K562 (cell line): Measurements from ENCODE around the gene APOL4. TPM values are rescaled to one million over a fixed set of nuclear protein-coding genes. Genes with fewer than 3 reads are reported as not detected.

ENCODE experiments used
- ATAC-seq: fragments of 200-7000 bp; cut with Tn5 transposase; 3 replicates; pipeline ENCODE4 v1.9.1; 2020; ENCODE audit warnings: moderate library complexity
- BruUV-seq: library from RNA; stranded (reverse); fragments of 400-500 nt; replicated peaks from 2 replicates; lab custom pipeline; 2021; lab: Mats Ljungman, UMichigan
- CTCF ChIA-PET: fragments of 300-600 bp; formaldehyde crosslinking; extraction: SDS; loops from one replicate; lab custom pipeline; 2021; ENCODE audit warnings: low intra/inter-chr PET ratio; lab: Yijun Ruan, JAX
- POLR2A ChIA-PET: fragments of 300-600, 350-650 bp; sonication (Branson Sonifier 250); formaldehyde crosslinking; extraction: SDS; loops from one replicate; lab custom pipeline; 2021; ENCODE audit warnings: antibody characterized with exemption, inconsistent platforms; lab: Yijun Ruan, JAX
- DNase-seq, 4 experiments: peaks; one replicate each; pipeline versions ENCODE4 v3.0.0 to v3.0.0-alpha.2; 2011 to 2018; ENCODE audit warnings: low spot score in 3 of 4, mixed read lengths in 3 of 4; ENCODE audit errors: extremely low read depth in 1 of 4
- FAIRE-seq: peaks from 2 replicates; lab custom pipeline; 2011; peaks lifted over from hg19 to GRCh38; lab: Jason Lieb, UNC
- H2AFZ ChIP-seq: 2 replicates; pipeline ENCODE4 v1.6.0; 2011; ENCODE audit warnings: low read depth, low read length, control low read depth, inconsistent platforms
- H3K27ac ChIP-seq: fragments of 200-600 bp; 3 replicates; pipeline ENCODE4 v1.8.0; 2011; ENCODE audit warnings: low read depth, mild to moderate bottlenecking, control low read depth, inconsistent platforms, low read length, moderate library complexity, mixed read lengths; ENCODE audit errors: extremely low read depth
- H3K27me3 ChIP-seq, 2 experiments: fragments of 300-600 bp in 1 of 2; 2 replicates in 1 of 2; 3 replicates in 1 of 2; pipeline versions ENCODE4 v1.6.0 to v1.8.0; 2011; ENCODE audit warnings: inconsistent platforms in 2 of 2, low read length in 2 of 2, mild to moderate bottlenecking in 1 of 2, mixed read lengths in 1 of 2, moderate library complexity in 1 of 2; ENCODE audit not compliant: control insufficient read depth in 2 of 2, insufficient read depth in 2 of 2
- H3K36me3 ChIP-seq: fragments of 300-600 bp; 3 replicates; pipeline ENCODE4 v1.8.0; 2011; ENCODE audit warnings: mild to moderate bottlenecking, low read length, inconsistent platforms; ENCODE audit not compliant: control insufficient read depth, insufficient read depth
- H3K4me1 ChIP-seq, 2 experiments: fragments of 200-600 bp in 1 of 2; replicated peaks in 1 of 2; 2 replicates in 1 of 2; 3 replicates in 1 of 2; pipeline versions ENCODE4 v1.5.1 to v1.8.0; 2011; ENCODE audit warnings: inconsistent platforms in 2 of 2, low read length in 2 of 2, mild to moderate bottlenecking in 1 of 2, mixed read lengths in 1 of 2, moderate library complexity in 1 of 2; ENCODE audit not compliant: control insufficient read depth in 2 of 2, insufficient read depth in 2 of 2
- H3K4me2 ChIP-seq: 2 replicates; pipeline ENCODE4 v1.6.1; 2011; ENCODE audit warnings: low read length, control low read depth, inconsistent platforms, mixed read lengths; ENCODE audit not compliant: insufficient read depth
- H3K4me3 ChIP-seq: fragments of 200-600 bp; sonication (generic), shearing (Covaris generic); 2 replicates; pipeline ENCODE4 v1.5.1; 2016; ENCODE audit warnings: control low read depth, inconsistent platforms
- H3K79me2 ChIP-seq: fragments of 200-600 bp; 3 replicates; pipeline ENCODE4 v1.8.0; 2011; ENCODE audit warnings: low read length, inconsistent platforms; ENCODE audit not compliant: control insufficient read depth, insufficient read depth
- H3K9ac ChIP-seq, 2 experiments: 2 replicates each; pipeline versions ENCODE4 v1.6.0 to v1.6.1; 2011; ENCODE audit warnings: low read depth in 2 of 2, low read length in 2 of 2, control low read depth in 1 of 2, inconsistent platforms in 1 of 2, mild to moderate bottlenecking in 1 of 2, mixed read lengths in 1 of 2; ENCODE audit not compliant: insufficient read depth in 1 of 2
- H3K9me1 ChIP-seq: one replicate; pipeline ENCODE4 v1.6.0; 2011; ENCODE audit warnings: inconsistent platforms, mild to moderate bottlenecking, low read length, moderate library complexity; ENCODE audit not compliant: control insufficient read depth, insufficient read depth
- H3K9me3 ChIP-seq: replicated peaks from 2 replicates; pipeline ENCODE4 v1.5.1; 2011; ENCODE audit warnings: low read depth, low read length, inconsistent platforms; ENCODE audit not compliant: control insufficient read depth, insufficient read depth
- H4K20me1 ChIP-seq: replicated peaks from 2 replicates; pipeline ENCODE4 v1.6.1; 2011; ENCODE audit warnings: low read length, inconsistent platforms, mixed read lengths; ENCODE audit not compliant: control insufficient read depth, insufficient read depth
- BRCA1 ChIP-seq, 2 experiments: fragments of 450-650 bp in 1 of 2; sonication (generic) in 1 of 2; formaldehyde crosslinking in 1 of 2; IDR thresholded peaks; 2 replicates each; pipeline versions ENCODE4 v1.5.0 to v1.6.1; 2017 to 2020; ENCODE audit warnings: mild to moderate bottlenecking in 1 of 2, missing genetic modification reagents in 1 of 2
- E2F3 ChIP-seq: fragments of 250-450 bp; sonication (Bioruptor Pico); IDR thresholded peaks from 2 replicates; pipeline ENCODE4 v1.4.0; 2020; ENCODE audit warnings: mild to moderate bottlenecking
- MED1 ChIP-seq: sonication (generic); formaldehyde crosslinking; IDR thresholded peaks from 2 replicates; pipeline ENCODE4 v1.8.1; 2023; ENCODE audit warnings: missing genetic modification reagents, borderline replicate concordance
- MIER1 ChIP-seq: fragments of 450-650 bp; IDR thresholded peaks from 2 replicates; pipeline ENCODE4 v1.6.1; 2016; ENCODE audit warnings: antibody characterized with exemption, mild to moderate bottlenecking, low read depth
- RREB1 ChIP-seq: fragments of 250-450 bp; sonication (Bioruptor Pico); IDR thresholded peaks from 2 replicates; pipeline ENCODE4 v1.4.0; 2020
- SAFB ChIP-seq: fragments of 200-400 bp; formaldehyde crosslinking; IDR thresholded peaks from 2 replicates; pipeline ENCODE4 v1.6.1; 2017; ENCODE audit warnings: low read depth, low read length, borderline replicate concordance
- ZBTB43 ChIP-seq: sonication (generic); formaldehyde crosslinking; IDR thresholded peaks from 2 replicates; pipeline ENCODE4 v1.8.0; 2023; ENCODE audit warnings: mild to moderate bottlenecking, missing genetic modification reagents
- ZBTB5 ChIP-seq: fragments of 450-650 bp; IDR thresholded peaks from 2 replicates; pipeline ENCODE4 v1.6.1; 2017; ENCODE audit warnings: antibody characterized with exemption
- ZFX ChIP-seq: sonication (generic); formaldehyde crosslinking; IDR thresholded peaks from 2 replicates; pipeline ENCODE4 v1.8.0; 2022; ENCODE audit warnings: mild to moderate bottlenecking, missing genetic modification reagents, moderate library complexity
- ZKSCAN8 ChIP-seq: fragments of 200-800 bp; sonication (Bioruptor generic); IDR thresholded peaks from 2 replicates; pipeline ENCODE4 v1.6.1; 2016; ENCODE audit warnings: missing genetic modification characterization, missing compliant biosample characterization
- WGBS: fragments of 100-300 bp; shearing (Covaris generic); methylation state at CpG from one replicate; pipeline ENCODE4 v1.1.6; 2016; ENCODE audit warnings: low coverage, mixed read lengths; ENCODE audit not compliant: insufficient coverage; ENCODE audit errors: missing lambda C conversion rate; 5-methylcytosine and 5-hydroxymethylcytosine counted together
- in situ Hi-C: fragments of 300-500 bp; cut with MboI; formaldehyde crosslinking; loops from 4 replicates; pipeline ENCODE4 v1.15.0; 2018; ENCODE audit warnings: inconsistent platforms, mixed read lengths
- intact Hi-C: fragments of 100-400 bp; cut with micrococcal nuclease; formaldehyde crosslinking; loops from 2 replicates; pipeline ENCODE4 v1.14.2; 2022
- polyA plus RNA-seq, 8 experiments: library from polyadenylated mRNA; depleted of rRNA in 4 of 8; stranded (reverse) in 5 of 8; unstranded in 3 of 8; fragments of >200 nt; fragmentation: Nextera tagmentation in 2 of 8; fragmentation: Illumina TruSeq in 1 of 8; extraction: Ambion mirVana in 2 of 8; extraction: Trizol in 1 of 8; gene quantifications; 2 replicates each; pipeline versions ENCODE4 v1.2.1 to v1.2.3, GENCODE V29; 2011 to 2014; ENCODE audit warnings: inconsistent platforms in 1 of 8, missing spikeins in 1 of 8
- total RNA-seq, 7 experiments: library from RNA; depleted of rRNA in 6 of 7; stranded (reverse); fragments of >200 nt in 6 of 7; fragmentation: Illumina TruSeq in 2 of 7; extraction: Trizol in 2 of 7; gene quantifications; 2 replicates each; pipeline versions ENCODE4 v1.2.1 to v1.2.3, GENCODE V29; 2011 to 2021; ENCODE audit warnings: low replicate concordance in 1 of 7

Gene APOL4
- total and polyA plus RNA-seq, 9 of the 15 experiments (the other 6 are each of a cell fraction or from before 2014, with no cell fraction given) = 6.5 to 15.0 (median 9.8) TPM

GRCh38 chr22:36223504-36223903 lies 21.9 kb upstream of the APOL4 start:
- no peak for FAIRE-seq
- CTCF ChIA-PET = no interaction called here
- no TSS peak for BruUV-seq
- WGBS = 38% methylated on average over 5 of the region's 8 CpGs
- POLR2A ChIA-PET = no interaction called here
- Histone ChIP-seq H3K9me1 (no peaks in the 10 kb centered on the region), H3K9me3 (no peaks in the 10 kb centered on the region), H3K4me3 (no peak overlapping the region), H3K36me3 (peaks cover 10% of the 10 kb centered on the region; the same call in 1 of the 3 replicates), H3K4me1 (peaks cover 0 to 3% of the 10 kb centered on the region in 2 experiments; a peak in 1 of 5 replicates), H4K20me1 (no peaks in the 10 kb centered on the region), H2AFZ (no peak overlapping the region), H3K9ac (no peak overlapping the region), H3K79me2 (no peaks in the 10 kb centered on the region), H3K27ac (no peak overlapping the region), H3K27me3 (no peaks in the 10 kb centered on the region), H3K4me2 (no peak overlapping the region)
- intact Hi-C loops = loop anchor here (5.0 kb wide), 2 partner anchors 41 to 76 kb away; no protein-coding TSS in a partner anchor
- ATAC-seq = no peak
- in situ Hi-C loops = no loop called here
- DNase-seq = no peak
- TF ChIP-seq ZKSCAN8 (CRISPR knock-in tag) = no peak
- no peak for TF ChIP-seq MED1 (CRISPR knock-in tag)
- no peak for TF ChIP-seq ZFX (CRISPR knock-in tag)
- TF ChIP-seq ZBTB5 = no peak
- TF ChIP-seq E2F3 (CRISPR knock-in tag) = no peak
- no peak for TF ChIP-seq MIER1
- no peak for TF ChIP-seq SAFB
- no peak for TF ChIP-seq RREB1 (CRISPR knock-in tag)
- TF ChIP-seq BRCA1 (IDR thresholded peaks at IDR 0.05) = no peak
- TF ChIP-seq BRCA1 (CRISPR knock-in tag; IDR thresholded peaks at IDR 0.05) = no peak
- no peak for TF ChIP-seq ZBTB43
